NCI-H2196 (cell line): ENCODE measurements around the gene RHEB.
"Not testable (repeated sequence)": the region's sequence is repeated elsewhere in the genome, so short reads cannot be mapped to it uniquely, and the experiment has no call there.

Source experiments
- DNase-seq: peaks from one replicate; lab custom pipeline; 2025; ENCODE audit not compliant: unreplicated experiment; lab: John Stamatoyannopoulos, UW

The RHEB gene

GRCh38 chr7:151536178-151536577, 16.5 kb upstream of the RHEB start:
- not testable (repeated sequence) for DNase-seq

DNA sequence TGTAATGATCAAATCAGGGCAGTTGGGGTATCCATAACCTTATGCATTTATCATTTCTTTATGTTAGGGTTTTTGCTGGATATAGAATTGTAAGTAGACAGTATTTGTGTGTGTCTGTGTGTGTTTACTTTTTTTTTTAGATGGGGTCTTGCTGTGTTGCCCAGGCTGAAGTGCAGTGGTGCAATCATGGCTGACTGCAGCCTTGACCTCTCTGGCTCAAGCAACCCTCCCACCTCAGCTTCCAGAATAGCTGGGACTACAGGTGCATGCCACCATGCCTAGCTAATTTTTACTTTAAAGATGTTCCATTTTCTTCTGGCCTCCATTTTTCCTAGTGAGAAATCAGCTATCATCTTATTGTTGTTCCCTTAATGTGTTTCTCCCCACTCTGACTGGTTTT, 10.1 kb upstream of the RHEB start:
- no peak for DNase-seq

- no peak for DNase-seq
Observed at GRCh38 chr7:151524845-151525244, 5.2 kb upstream of the RHEB start.

DNA sequence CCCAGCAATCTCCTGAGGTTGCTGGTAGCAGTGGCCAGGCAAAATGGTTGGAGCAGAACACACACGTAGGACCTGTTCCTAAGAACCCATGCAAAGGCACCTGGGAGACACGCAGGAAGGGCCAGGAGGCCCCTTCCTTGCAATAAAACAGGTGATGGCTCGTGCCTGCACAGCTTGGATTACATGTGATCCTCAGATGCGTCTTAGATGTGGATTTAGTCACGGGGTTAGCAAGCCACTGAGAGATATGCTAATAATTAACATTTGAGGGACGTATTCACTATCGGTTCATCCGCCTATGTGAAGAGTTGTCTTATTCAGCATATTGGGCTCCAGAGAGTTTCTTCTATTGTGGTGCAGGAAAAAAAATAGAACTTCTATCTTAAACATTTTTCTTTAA, 4.6 kb upstream of the RHEB start:
- no peak for DNase-seq

DNA sequence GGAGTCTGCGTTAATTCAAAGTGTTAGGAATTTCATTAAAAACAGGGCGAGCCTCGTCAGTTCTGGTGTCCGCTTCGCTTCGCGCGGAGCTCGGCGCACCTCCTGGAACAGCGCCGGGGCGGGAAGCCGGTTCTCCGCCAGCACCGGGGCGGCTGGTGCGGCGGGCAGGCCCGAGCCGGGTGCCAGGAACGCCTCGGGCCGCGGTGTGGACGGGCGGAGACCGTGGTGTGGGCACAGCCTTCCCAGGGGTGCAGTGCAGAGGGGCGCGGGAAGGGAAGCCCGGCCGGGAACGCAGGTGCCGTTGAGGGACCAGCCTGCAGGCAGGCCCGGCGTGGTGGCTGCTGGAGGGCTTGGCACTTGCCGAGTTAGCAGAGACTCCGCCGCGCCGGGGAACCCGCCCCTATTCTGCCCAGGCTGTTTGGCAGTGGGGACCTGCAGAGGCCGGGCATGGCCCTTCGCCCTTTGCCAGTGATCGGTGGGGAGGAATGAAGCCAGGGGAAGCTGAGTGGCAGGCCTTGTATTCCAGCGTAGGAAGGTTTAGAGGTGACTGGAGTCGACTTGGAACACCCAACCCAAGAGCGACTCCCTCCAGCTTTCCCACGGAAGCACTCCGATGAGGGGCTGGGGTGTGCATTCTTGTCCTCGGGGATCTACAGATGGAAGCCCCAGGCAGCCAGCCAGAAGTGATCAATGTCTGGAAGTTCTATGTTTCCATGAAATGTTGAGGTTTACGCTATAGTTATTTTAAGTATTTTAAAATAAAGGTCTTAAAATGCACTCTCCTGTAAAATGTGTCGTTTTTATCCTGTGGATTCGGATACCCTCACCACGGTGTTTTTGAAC, 945 bp upstream of the RHEB start:
- DNase-seq, result no peak

GRCh38 chr7:151518947-151519764, 539 bp downstream of the RHEB start:
- not testable (repeated sequence) for DNase-seq

GRCh38 chr7:151518105-151518946, 1.4 kb downstream of the RHEB start:
- no peak for DNase-seq

DNA sequence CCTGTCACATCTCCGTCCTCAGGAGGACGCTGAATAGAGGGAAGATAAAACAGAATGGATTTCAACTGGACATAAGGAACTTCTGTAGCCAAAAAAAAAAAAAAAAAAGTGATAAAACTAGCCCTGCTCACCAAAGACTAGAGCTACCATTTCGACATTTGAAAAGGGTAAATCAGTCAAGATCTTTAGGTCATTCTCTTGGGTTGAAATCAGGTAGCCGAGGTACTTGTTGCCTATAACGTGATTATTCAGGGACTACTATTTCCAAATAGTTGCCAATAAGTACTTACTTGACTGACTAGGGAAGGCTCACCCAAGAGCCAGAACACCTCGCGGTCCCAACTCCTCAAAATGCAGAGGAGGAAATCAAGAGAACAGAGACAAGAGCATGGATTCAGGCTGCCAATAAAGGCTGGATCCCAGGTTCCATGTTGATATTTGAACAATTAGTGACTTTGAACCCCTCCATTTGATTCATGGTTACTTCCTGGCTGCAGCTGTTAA, 2.0 kb downstream of the RHEB start:
- no peak for DNase-seq

DNA sequence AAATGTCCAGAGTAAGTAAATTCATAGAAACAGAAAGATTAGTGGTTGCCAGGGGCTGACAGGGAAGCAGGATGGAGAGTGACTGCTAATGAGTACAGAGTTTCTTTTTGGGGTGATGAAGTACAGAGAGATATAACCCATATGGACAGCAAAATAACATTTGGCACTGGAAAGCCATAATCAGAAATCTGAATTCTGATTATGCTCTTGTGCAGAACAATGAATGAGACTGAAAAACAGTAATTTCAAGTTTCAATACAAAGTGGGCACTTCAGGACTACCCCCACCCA, 4.5 kb downstream of the RHEB start:
- no peak for DNase-seq

- no peak for DNase-seq
Observed at GRCh38 chr7:151514461-151515275, 5.0 kb downstream of the RHEB start.

DNA sequence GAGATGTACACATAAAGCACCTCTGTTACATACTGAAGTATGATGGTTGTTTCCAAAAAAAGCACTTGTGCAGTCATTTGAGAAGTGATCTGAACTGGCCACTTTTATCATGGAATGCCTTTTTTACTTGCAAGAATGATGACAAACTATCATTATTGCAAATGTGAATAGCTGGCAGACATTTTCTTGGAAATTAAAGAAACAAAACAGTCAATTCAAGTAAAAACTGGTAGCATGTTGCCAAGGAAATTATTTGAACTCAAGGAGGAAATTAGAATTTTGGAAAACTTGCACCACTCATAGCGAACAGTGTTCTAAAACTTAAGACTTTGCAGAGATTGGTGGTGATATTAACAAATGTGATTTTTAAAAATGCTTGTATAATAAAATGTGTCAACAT, 6.6 kb downstream of the RHEB start:
- DNase-seq, result no peak

- DNase-seq, result no peak
Observed at GRCh38 chr7:151512353-151512752, 7.3 kb downstream of the RHEB start.

DNA sequence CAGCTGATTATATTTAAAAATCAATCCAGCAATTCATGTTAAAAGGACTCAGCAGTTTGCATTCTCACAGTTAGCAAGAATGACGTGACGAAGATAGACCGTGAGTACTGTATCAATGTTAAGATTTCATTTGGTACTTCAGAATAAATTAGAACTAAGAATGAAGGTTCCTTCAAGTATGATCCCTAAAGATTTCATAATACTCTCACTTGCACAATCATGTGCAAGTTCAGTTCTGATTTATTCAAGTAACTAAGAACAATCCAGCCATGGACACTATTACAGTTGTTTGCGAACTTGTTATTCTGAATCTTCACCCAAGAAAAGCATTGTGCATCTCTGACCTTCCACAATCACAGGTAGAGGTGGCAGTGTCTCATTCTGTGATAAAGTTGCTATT, 7.7 kb downstream of the RHEB start:
- DNase-seq, result no peak

- DNase-seq, result no peak
Observed at GRCh38 chr7:151511270-151511669, 8.4 kb downstream of the RHEB start.

DNA sequence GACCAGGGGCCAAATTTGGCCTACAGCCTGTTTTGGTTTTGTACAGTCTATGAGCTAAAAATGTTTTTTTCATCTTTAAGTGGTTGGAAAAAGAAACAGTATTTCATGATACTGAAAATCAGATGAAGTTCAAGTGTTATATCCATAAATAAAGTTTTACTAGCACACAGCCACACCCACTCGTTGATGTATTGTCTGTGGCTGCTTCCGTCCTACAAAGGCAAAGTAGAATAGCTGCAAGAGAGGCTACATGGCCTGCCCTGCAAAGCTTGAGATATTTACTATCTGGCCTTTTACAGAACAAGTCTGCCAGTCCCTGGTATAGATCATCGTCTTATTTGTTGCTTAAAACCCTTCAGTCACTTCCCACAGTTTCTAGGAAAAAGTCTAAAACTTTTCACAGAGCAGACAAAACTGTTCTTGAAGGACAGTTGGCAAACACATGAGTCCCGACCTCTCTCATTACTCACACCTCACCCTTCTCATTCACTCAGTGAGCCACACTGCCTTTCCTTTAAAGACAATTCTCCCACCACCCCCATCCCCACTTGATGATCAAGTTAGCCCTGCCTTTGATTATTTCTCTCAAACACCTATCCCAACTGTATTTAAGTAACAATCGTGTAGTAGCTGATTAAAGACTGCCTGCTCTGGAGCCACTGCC, 9.9 kb downstream of the RHEB start:
- DNase-seq, result no peak

DNA sequence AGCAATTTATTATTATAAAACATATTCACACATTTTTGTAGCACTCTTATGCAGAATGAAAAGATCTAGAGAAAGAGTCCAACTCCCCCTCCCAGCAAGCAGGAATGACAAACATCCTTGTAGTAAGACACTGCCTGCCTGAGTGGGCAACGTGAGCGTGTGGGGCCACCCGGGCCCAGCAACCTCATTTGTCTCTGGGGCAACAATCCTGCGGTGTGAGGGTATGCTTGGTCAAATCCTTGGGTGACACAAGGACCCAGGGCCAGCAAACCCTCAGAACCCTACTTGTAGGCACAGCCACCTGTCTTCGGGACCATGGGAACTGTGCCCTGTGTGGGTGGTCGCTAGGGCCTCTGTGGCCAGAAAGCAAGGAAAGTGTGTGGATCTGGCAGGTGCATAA, 10.7 kb downstream of the RHEB start:
- no peak for DNase-seq

DNA sequence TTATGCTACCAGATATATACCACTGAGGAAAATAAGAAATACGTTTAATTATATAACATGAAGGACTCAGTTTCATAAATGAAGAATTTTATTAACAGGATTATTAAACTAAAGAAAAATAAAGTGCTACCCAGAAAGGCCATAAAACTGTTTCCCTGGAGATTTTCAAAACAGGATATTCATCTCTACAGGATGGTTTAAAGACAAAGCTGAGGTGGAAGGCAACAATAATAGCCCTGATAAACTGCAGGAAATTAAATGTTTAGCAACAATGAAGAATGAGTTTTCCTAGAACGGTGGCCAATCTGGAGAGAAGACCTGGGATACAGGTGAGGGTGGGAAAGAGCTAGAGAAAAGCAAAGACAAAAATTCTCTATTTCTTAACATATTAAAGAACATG, 11.9 kb downstream of the RHEB start:
- DNase-seq, result no peak

DNA sequence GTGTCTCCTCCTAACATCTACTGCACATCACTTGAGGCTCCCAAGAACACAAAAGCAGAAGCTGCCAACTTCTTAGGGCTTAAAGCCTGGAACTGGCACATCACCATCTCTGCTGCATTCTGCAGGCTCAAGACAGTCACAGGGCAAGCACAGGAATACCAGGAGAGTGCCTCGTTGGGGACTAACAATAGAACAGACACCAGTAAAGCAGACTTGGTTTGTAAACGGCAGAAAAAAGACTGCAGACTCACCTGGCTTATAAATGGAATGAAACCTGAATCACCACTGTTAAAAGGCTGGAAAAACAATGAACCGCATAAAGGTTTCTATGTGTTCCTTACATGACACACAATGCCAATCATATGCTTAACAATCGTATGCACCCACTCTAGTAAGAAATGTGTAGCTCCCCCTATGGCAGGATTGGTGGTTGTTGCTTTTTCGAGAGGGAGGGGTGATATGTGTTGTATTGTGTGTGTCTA, 12.8 kb downstream of the RHEB start:
- no peak for DNase-seq

GRCh38 chr7:151505836-151506468, 13.7 kb downstream of the RHEB start:
- DNase-seq, result no peak
